HepG2 (cell line): ENCODE results near the gene TCAF1. TPM values are rescaled to one million over a fixed set of nuclear protein-coding genes. Genes with fewer than 3 reads are reported as not detected.
A peak's percentile ranks its signal among the peaks of the same experiment; 100 is the strongest.

Source experiments
- AHR ChIP-seq: IDR thresholded peaks from 2 replicates; pipeline ENCODE4 v1.6.1; 2018; ENCODE audit warnings: missing genetic modification reagents, missing compliant biosample characterization
- ATF6 ChIP-seq: sonication (generic); formaldehyde crosslinking; conservative IDR thresholded peaks from 2 replicates; pipeline ENCODE4 v1.4.0; 2020; ENCODE audit warnings: missing genetic modification reagents
- BCLAF1 ChIP-seq: fragments of 450-650 bp; IDR thresholded peaks from 2 replicates; pipeline ENCODE4 v1.6.1; 2017; ENCODE audit warnings: mild to moderate bottlenecking
- EP300 ChIP-seq, 3 experiments: sonication (generic) in 1 of 3; formaldehyde crosslinking in 1 of 3; IDR thresholded peaks; 2 replicates each; pipeline versions ENCODE4 v1.5.1 to v1.6.1; 2011 to 2020; ENCODE audit warnings: low read depth in 2 of 3, low read length in 2 of 3, borderline replicate concordance in 1 of 3, improper control_type of control experiment in 1 of 3, mild to moderate bottlenecking in 1 of 3, missing genetic modification reagents in 1 of 3, moderate library complexity in 1 of 3
- ESRRA ChIP-seq: sonication (generic); formaldehyde crosslinking; IDR thresholded peaks from 2 replicates; pipeline ENCODE4 v1.5.1; 2020; ENCODE audit warnings: mild to moderate bottlenecking, low read depth, missing genetic modification reagents
- FOXA1 ChIP-seq, 2 experiments: fragments of 450-650 bp in 1 of 2; sonication (generic) in 1 of 2; formaldehyde crosslinking in 1 of 2; IDR thresholded peaks; 2 replicates each; pipeline versions ENCODE4 v1.4.0 to v1.6.1; 2016 to 2020; ENCODE audit warnings: missing genetic modification reagents in 1 of 2
- FOXK2 ChIP-seq: fragments of 450-650 bp; IDR thresholded peaks from 2 replicates; pipeline ENCODE4 v1.6.1; 2016
- IKZF1 ChIP-seq: fragments of 450-650 bp; IDR thresholded peaks from 2 replicates; pipeline ENCODE4 v1.7.1; 2016
- IRF2 ChIP-seq: IDR thresholded peaks from 2 replicates; pipeline ENCODE4 v1.6.1; 2018; ENCODE audit warnings: missing genetic modification reagents, missing compliant biosample characterization
- MBNL3 ChIP-seq: fragments of 250-450 bp; sonication (Bioruptor Pico); conservative IDR thresholded peaks from 2 replicates; pipeline ENCODE4 v1.8.0; 2022; ENCODE audit warnings: mild to moderate bottlenecking, inconsistent platforms
- MXD1 ChIP-seq: sonication (generic); formaldehyde crosslinking; IDR thresholded peaks from 2 replicates; pipeline ENCODE4 v1.4.0; 2020; ENCODE audit warnings: mild to moderate bottlenecking, missing genetic modification reagents
- NFATC3 ChIP-seq: sonication (generic); formaldehyde crosslinking; IDR thresholded peaks from 2 replicates; pipeline ENCODE4 v1.5.1; 2020; ENCODE audit warnings: mild to moderate bottlenecking, missing genetic modification reagents
- PCBP2 ChIP-seq: fragments of 200-400 bp; formaldehyde crosslinking; optimal IDR thresholded peaks from 2 replicates; pipeline ENCODE3; 2018; ENCODE audit warnings: low read length, low read depth; ENCODE audit not compliant: poor library complexity, severe bottlenecking
- SP1 ChIP-seq, 2 experiments: fragments of 450-650 bp in 1 of 2; sonication (generic) in 1 of 2; formaldehyde crosslinking in 1 of 2; IDR thresholded peaks; 2 replicates each; pipeline versions ENCODE4 v1.4.0 to v1.6.1; 2016 to 2020; ENCODE audit warnings: missing genetic modification reagents in 1 of 2
- SP5 ChIP-seq: IDR thresholded peaks from 2 replicates; pipeline ENCODE4 v1.6.1; 2016; ENCODE audit warnings: low read depth, borderline replicate concordance
- TBX3 ChIP-seq: fragments of 450-650 bp; IDR thresholded peaks from 2 replicates; pipeline ENCODE4 v1.6.1; 2017; ENCODE audit warnings: antibody characterized with exemption, mild to moderate bottlenecking, inconsistent platforms, borderline replicate concordance
- U2AF2 ChIP-seq: fragments of 200-400 bp; formaldehyde crosslinking; IDR thresholded peaks from 2 replicates; pipeline ENCODE4 v1.6.1; 2017; ENCODE audit warnings: low read depth, mild to moderate bottlenecking, low read length
- ZBTB44 ChIP-seq: sonication (generic); formaldehyde crosslinking; IDR thresholded peaks from 2 replicates; pipeline ENCODE4 v1.4.0; 2020; ENCODE audit warnings: missing genetic modification reagents
- ZFYVE20 ChIP-seq: sonication (generic); formaldehyde crosslinking; IDR thresholded peaks from 2 replicates; pipeline ENCODE4 v1.8.0; 2023; ENCODE audit warnings: low read depth, mild to moderate bottlenecking, moderate library complexity, missing genetic modification reagents, borderline replicate concordance
- ZNF12 ChIP-seq: sonication (generic); formaldehyde crosslinking; IDR thresholded peaks from 2 replicates; pipeline ENCODE4 v1.5.0; 2020; ENCODE audit warnings: missing genetic modification reagents
- ZNF569 ChIP-seq: sonication (generic); formaldehyde crosslinking; IDR thresholded peaks from 2 replicates; pipeline ENCODE4 v1.5.0; 2020; ENCODE audit warnings: mild to moderate bottlenecking, missing genetic modification reagents, moderate library complexity, borderline replicate concordance
- ZNF792 ChIP-seq: IDR thresholded peaks from 2 replicates; pipeline ENCODE4 v1.6.1; 2016
- ZNF850 ChIP-seq: sonication (generic); formaldehyde crosslinking; conservative IDR thresholded peaks from 2 replicates; pipeline ENCODE4 v1.9.0; 2021; ENCODE audit warnings: mild to moderate bottlenecking, missing genetic modification reagents
- ZNF891 ChIP-seq: sonication (generic); formaldehyde crosslinking; IDR thresholded peaks from 2 replicates; pipeline ENCODE4 v1.5.0; 2020; ENCODE audit warnings: mild to moderate bottlenecking, missing genetic modification reagents
- polyA plus RNA-seq, 8 experiments: library from polyadenylated mRNA; depleted of rRNA in 3 of 8; stranded (reverse) in 7 of 8; unstranded in 1 of 8; fragments of >200 nt; fragmentation: Illumina TruSeq in 4 of 8; extraction: Trizol in 4 of 8; gene quantifications; 2 replicates each; pipeline versions ENCODE4 v1.2.1 to v1.2.3, GENCODE V29; 2011 to 2016; ENCODE audit warnings: low read depth in 4 of 8, missing spikeins in 1 of 8, mixed read lengths in 1 of 8; ENCODE audit not compliant: insufficient read depth in 1 of 8
- total RNA-seq, 5 experiments: library from RNA; depleted of rRNA; stranded (reverse); fragments of >200 nt; fragmentation: Illumina TruSeq; extraction: Trizol; gene quantifications; 2 replicates each; pipeline ENCODE4 v1.2.3, GENCODE V29; 2016; ENCODE audit warnings: low read depth in 1 of 5

Gene TCAF1
- total and polyA plus RNA-seq, 2 of the 13 experiments (the other 11 are each of a cell fraction or from before 2014, with no cell fraction given), result 36.2 to 101 TPM

- TF ChIP-seq MBNL3 (CRISPR knock-in tag), result no peak
- TF ChIP-seq IKZF1, result no peak
- TF ChIP-seq ZBTB44 (CRISPR knock-in tag), result no peak
- no peak for TF ChIP-seq ZFYVE20 (CRISPR knock-in tag)
- TF ChIP-seq ZNF891 (CRISPR knock-in tag), result no peak
- TF ChIP-seq FOXK2, result no peak
- no peak for TF ChIP-seq ZNF569 (CRISPR knock-in tag)
- TF ChIP-seq ATF6, result no peak
- no peak for TF ChIP-seq AHR (CRISPR knock-in tag)
- TF ChIP-seq EP300 (IDR thresholded peaks at IDR 0.05; ENCODE audit: low read depth in 2 of 2, low read length in 2 of 2), result peak; percentile 93 to 95
- peak; percentile 90 for TF ChIP-seq EP300 (CRISPR knock-in tag; IDR thresholded peaks at IDR 0.05; ENCODE audit: borderline replicate concordance)
- no peak for TF ChIP-seq TBX3
- no peak for TF ChIP-seq NFATC3 (CRISPR knock-in tag)
- TF ChIP-seq SP1 (IDR thresholded peaks at IDR 0.05), result no peak
- 0 out of 2 replicates have a peak, but pooled peaks have one; percentile 33 for TF ChIP-seq SP1 (CRISPR knock-in tag; IDR thresholded peaks at IDR 0.05)
- TF ChIP-seq ZNF792 (CRISPR knock-in tag), result peak; percentile 64; the same call in 1 of the 2 replicates
- no peak for TF ChIP-seq U2AF2
- TF ChIP-seq FOXA1 (IDR thresholded peaks at IDR 0.05), result no peak
- peak; percentile 74 for TF ChIP-seq FOXA1 (CRISPR knock-in tag; IDR thresholded peaks at IDR 0.05)
- TF ChIP-seq PCBP2, result no peak
- peak; percentile 97 for TF ChIP-seq ESRRA (CRISPR knock-in tag)
- TF ChIP-seq IRF2 (CRISPR knock-in tag), result peak; percentile 89
- no peak for TF ChIP-seq BCLAF1
- no peak for TF ChIP-seq MXD1 (CRISPR knock-in tag)
- peak; percentile 79 for TF ChIP-seq ZNF12 (CRISPR knock-in tag)
- no peak for TF ChIP-seq ZNF850
- TF ChIP-seq SP5 (CRISPR knock-in tag), result peak; percentile 75; the same call in 1 of the 2 replicates
These were observed 4.9 kb upstream of the TCAF1 start (continued) for GRCh38 chr7:143906895-143907294.
